ENCODE data around the gene TMEM17. TPM values are rescaled to one million over a fixed set of nuclear protein-coding genes. Genes with fewer than 3 reads are reported as not detected.

Gene TMEM17
- total RNA-seq, 4 donors from 2014 or later: 1.0 to 3.1 TPM; not detected in 2

GRCh38 chr2:62450716-62451191 is 55.2 kb downstream of the TMEM17 start:
- TF ChIP-seq POLR2A (IDR thresholded peaks at IDR 0.05) (no peak), CTCF (IDR thresholded peaks at IDR 0.05) (no peak)
- no peaks in the 10 kb centered on the region for H3K9me3 ChIP-seq
- no peak for DNase-seq
- no peaks in the 10 kb centered on the region for H3K4me1 ChIP-seq
- H3K4me3 ChIP-seq: no peak overlapping the region
- intact Hi-C loops (cut with DNase I; ENCODE audit: low total_unique reads): no loop called here
- no peak overlapping the region for H3K27ac ChIP-seq
- H3K27me3 ChIP-seq: no peaks in the 10 kb centered on the region
- H3K36me3 ChIP-seq: no peaks in the 10 kb centered on the region

Small RNAs within 50 kb of the gene (small RNA-seq; reads per million reads assigned to genes)
- not detected for gene AC107083.1
- gene RN7SL18P: not detected

Other genes starting within 250 kb of the TMEM17 start
- gene EHBP1, start 199.5 kb upstream of the TMEM17 start, total RNA-seq: 100 to 1,000 TPM in 3 of 4 donors, 10 to 100 TPM in 1; 52.6 to 167 (median 135) TPM